Adrenal gland (tissue), 5 donors: ENCODE results near the gene CREG2.

Source experiments
- POLR2A ChIP-seq, 2 donors: fragments of 450-650 bp; IDR thresholded peaks; one replicate each; pipeline ENCODE4 v1.6.1; 2017; ENCODE audit warnings: antibody characterized with exemption in 2 of 2, mild to moderate bottlenecking in 2 of 2, moderate library complexity in 1 of 2
- TF ChIP-seq, protein P1 (sequence below), 6 experiments: fragments of 450-650 bp in 4 of 6; fragments of 200-600 bp in 2 of 6; sonication (generic) in 1 of 6; IDR thresholded peaks; 1 replicate in 5 of 6; 2 replicates in 1 of 6; pipeline versions ENCODE4 v1.5.1 to v1.8.0; 2016 to 2021; ENCODE audit warnings: antibody characterized with exemption in 6 of 6, mild to moderate bottlenecking in 2 of 6, moderate library complexity in 1 of 6
- donor health status: DM: no; HTN: no; CAD: no.

DNA sequence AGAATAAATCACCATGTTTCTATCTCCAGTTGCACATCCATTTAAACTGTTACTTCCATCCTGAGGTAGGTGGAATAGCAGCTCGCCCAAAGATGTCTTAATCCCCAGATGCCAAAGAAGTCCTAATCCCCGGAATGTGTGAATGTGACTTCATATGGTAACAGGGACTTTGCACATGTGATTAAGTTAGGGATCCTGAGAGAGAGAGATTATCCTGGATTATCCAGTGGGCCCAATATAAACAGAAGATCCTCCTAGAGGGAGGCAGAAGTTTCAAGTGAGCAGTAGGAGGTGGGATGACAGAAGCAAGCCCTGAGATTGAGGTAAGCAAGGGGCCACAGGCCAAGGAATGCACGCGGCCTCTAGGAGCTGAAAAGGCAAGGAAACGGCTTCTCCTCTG, 19.8 kb downstream of the CREG2 start:
- TF ChIP-seq POLR2A (IDR thresholded peaks at IDR 0.05): no peak
- TF ChIP-seq, protein P1, sequence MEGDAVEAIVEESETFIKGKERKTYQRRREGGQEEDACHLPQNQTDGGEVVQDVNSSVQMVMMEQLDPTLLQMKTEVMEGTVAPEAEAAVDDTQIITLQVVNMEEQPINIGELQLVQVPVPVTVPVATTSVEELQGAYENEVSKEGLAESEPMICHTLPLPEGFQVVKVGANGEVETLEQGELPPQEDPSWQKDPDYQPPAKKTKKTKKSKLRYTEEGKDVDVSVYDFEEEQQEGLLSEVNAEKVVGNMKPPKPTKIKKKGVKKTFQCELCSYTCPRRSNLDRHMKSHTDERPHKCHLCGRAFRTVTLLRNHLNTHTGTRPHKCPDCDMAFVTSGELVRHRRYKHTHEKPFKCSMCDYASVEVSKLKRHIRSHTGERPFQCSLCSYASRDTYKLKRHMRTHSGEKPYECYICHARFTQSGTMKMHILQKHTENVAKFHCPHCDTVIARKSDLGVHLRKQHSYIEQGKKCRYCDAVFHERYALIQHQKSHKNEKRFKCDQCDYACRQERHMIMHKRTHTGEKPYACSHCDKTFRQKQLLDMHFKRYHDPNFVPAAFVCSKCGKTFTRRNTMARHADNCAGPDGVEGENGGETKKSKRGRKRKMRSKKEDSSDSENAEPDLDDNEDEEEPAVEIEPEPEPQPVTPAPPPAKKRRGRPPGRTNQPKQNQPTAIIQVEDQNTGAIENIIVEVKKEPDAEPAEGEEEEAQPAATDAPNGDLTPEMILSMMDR (IDR thresholded peaks at IDR 0.05): no peak
